Hepatocyte (in vitro differentiated cells): ENCODE results near the gene C6orf141. TPM values are rescaled to one million over a fixed set of nuclear protein-coding genes. Genes with fewer than 3 reads are reported as not detected.

Experiments used
- DNase-seq: peaks from one replicate; pipeline ENCODE4 v3.0.0-alpha.2; 2016; ENCODE audit warnings: low spot score
- H2AFZ ChIP-seq: fragments of 200-600 bp; sonication (generic); 2 replicates; pipeline ENCODE4 v1.6.0; 2016; ENCODE audit warnings: antibody characterized with exemption, mild to moderate bottlenecking
- H3K27ac ChIP-seq: fragments of 200-600 bp; sonication (generic); 2 replicates; pipeline ENCODE4 v1.5.1; 2016; ENCODE audit warnings: mild to moderate bottlenecking
- H3K27me3 ChIP-seq: fragments of 200-600 bp; sonication (generic); 2 replicates; pipeline ENCODE4 v1.6.1; 2016
- H3K36me3 ChIP-seq: fragments of 200-600 bp; sonication (generic); replicated peaks from 2 replicates; pipeline ENCODE4 v1.5.1; 2016; ENCODE audit warnings: low read depth; ENCODE audit not compliant: insufficient read depth
- H3K4me1 ChIP-seq: fragments of 200-600 bp; sonication (generic); 2 replicates; pipeline ENCODE4 v1.5.1; 2016; ENCODE audit warnings: mild to moderate bottlenecking, moderate library complexity; ENCODE audit not compliant: insufficient read depth
- H3K4me2 ChIP-seq: fragments of 200-600 bp; sonication (generic); 2 replicates; pipeline ENCODE4 v1.6.0; 2016
- H3K4me3 ChIP-seq: fragments of 200-600 bp; sonication (generic); 2 replicates; pipeline ENCODE4 v1.5.1; 2016; ENCODE audit warnings: mild to moderate bottlenecking
- H3K79me2 ChIP-seq: fragments of 200-600 bp; sonication (generic); 2 replicates; pipeline ENCODE4 v1.6.0; 2017; ENCODE audit warnings: mild to moderate bottlenecking
- H3K9me2 ChIP-seq: fragments of 200-600 bp; sonication (generic); replicated peaks from 2 replicates; pipeline ENCODE4 v1.6.0; 2017; ENCODE audit warnings: mild to moderate bottlenecking; ENCODE audit not compliant: insufficient read depth
- H3K9me3 ChIP-seq: fragments of 200-600 bp; sonication (generic); 2 replicates; pipeline ENCODE4 v1.5.1; 2016; ENCODE audit warnings: low read depth, mild to moderate bottlenecking
- H4K20me1 ChIP-seq: fragments of 200-600 bp; sonication (generic); 2 replicates; pipeline ENCODE4 v1.6.0; 2016; ENCODE audit warnings: mild to moderate bottlenecking; ENCODE audit not compliant: insufficient read depth, poor library complexity, severe bottlenecking
- CTCF ChIP-seq: fragments of 200-600 bp; sonication (generic); IDR thresholded peaks from 2 replicates; pipeline ENCODE4 v1.5.1; 2016; ENCODE audit warnings: antibody characterized with exemption, mild to moderate bottlenecking; ENCODE audit not compliant: poor library complexity
- EZH2 ChIP-seq: fragments of 200-600 bp; sonication (generic); IDR thresholded peaks from 2 replicates; pipeline ENCODE4 v1.6.1; 2016; ENCODE audit warnings: antibody characterized with exemption, mild to moderate bottlenecking, borderline replicate concordance
- EZH2phosphoT487 ChIP-seq: fragments of 200-600 bp; sonication (generic); IDR thresholded peaks from one replicate; pipeline ENCODE4 v1.6.1; 2018; ENCODE audit warnings: antibody characterized with exemption, mild to moderate bottlenecking, low read depth, moderate library complexity; ENCODE audit not compliant: unreplicated experiment, severe bottlenecking
- WGBS: methylation state at CpG from one replicate; pipeline ENCODE4 v1.1.6; 2016; ENCODE audit warnings: low lambda C conversion rate; ENCODE audit errors: missing lambda C conversion rate; 5-methylcytosine and 5-hydroxymethylcytosine counted together
- polyA plus RNA-seq: library from polyadenylated mRNA; unstranded; fragments of >200 nt; fragmentation: Nextera tagmentation; extraction: Ambion mirVana; gene quantifications from 2 replicates; pipeline ENCODE4 v1.2.1, GENCODE V29; 2016
- total RNA-seq: library from RNA; depleted of rRNA; stranded (reverse); fragments of >200 nt; gene quantifications from 2 replicates; pipeline ENCODE4 v1.2.3, GENCODE V29; 2014

C6orf141 gene
- total and polyA plus RNA-seq, 2 experiments from 2014 or later, result 2.9 to 4.5 TPM

DNA sequence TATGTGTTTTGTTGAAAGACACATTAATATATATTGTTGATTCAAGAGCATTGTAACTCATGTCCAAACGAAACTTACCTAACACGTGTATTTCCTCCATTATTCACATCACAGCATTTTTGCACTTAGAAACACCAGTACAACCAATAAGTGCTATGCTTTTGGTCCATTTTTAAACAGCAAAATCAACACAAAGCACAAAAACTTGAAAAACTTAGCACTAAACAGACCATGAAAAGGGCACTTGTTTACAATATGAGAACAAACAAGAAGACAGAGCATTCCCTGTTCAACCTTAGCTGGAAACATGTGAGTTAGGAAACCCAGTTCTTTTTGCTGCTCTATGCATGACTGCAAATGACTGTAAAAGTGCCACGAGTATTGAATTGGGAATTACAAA is 41.1 kb upstream of the C6orf141 start:
- no peaks in the 10 kb centered on the region for H3K9me2 ChIP-seq
- H3K9me3 ChIP-seq, result no peaks in the 10 kb centered on the region
- 89% methylated on average over 3 of the region's 3 CpGs for WGBS
- TF ChIP-seq EZH2 (no peak), CTCF (no peak), EZH2phosphoT487 (no peak)
- H3K4me1 ChIP-seq, result peaks cover 5% of the 10 kb centered on the region
- H3K27ac ChIP-seq, result no peak overlapping the region
- no peak overlapping the region for H3K4me2 ChIP-seq
- DNase-seq, result no peak
- no peaks in the 10 kb centered on the region for H3K27me3 ChIP-seq
- no peaks in the 10 kb centered on the region for H3K36me3 ChIP-seq
- no peak overlapping the region for H2AFZ ChIP-seq
- no peaks in the 10 kb centered on the region for H4K20me1 ChIP-seq
- H3K79me2 ChIP-seq, result no peaks in the 10 kb centered on the region
- no peak overlapping the region for H3K4me3 ChIP-seq

DNA sequence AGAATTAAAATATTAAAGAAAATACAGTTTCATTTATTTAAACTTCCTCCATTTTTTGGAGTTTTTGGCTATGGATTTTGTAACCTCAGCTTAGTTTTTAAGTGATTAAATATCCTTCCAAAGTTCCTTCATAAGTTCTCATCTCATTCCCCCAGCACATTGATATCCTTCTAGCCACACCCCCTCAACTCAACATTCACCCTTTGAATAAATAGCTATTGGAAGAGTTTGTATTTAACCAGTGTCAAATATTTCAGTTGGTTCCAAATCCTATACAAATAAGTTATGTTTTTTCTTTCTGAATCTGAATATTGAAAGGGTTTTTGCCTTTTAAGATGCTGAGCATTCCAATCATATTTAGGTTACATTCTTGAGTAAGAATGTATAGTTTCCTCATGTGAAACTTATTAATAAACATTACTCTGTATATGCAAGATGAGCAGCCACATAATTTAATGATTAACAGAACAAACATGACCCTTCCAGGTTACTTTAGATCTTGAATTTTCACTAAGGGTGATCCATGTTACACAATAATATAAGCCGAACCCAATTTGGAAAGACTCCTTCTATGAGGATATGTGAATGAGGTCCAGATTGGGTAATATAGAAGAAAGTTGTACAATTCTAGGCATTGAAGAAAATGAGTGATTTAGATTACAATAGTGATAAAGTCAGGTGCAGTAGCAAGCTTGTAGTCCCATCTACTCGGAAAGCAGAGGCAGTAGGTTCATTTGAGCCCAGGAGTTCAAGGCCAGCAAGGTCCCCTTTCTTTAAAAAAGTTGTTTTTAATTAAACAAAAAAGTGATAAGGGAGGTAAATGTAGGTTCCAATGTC is 37.1 kb upstream of the C6orf141 start:
- H3K4me3 ChIP-seq, result no peak overlapping the region
- TF ChIP-seq CTCF, result no peak
- TF ChIP-seq EZH2, result no peak
- TF ChIP-seq EZH2phosphoT487, result no peak
- H3K4me1 ChIP-seq, result no peaks in the 10 kb centered on the region
- no peaks in the 10 kb centered on the region for H3K79me2 ChIP-seq
- no peaks in the 10 kb centered on the region for H3K27me3 ChIP-seq
- no peak overlapping the region for H2AFZ ChIP-seq
- H3K9me3 ChIP-seq, result no peaks in the 10 kb centered on the region
- 86% methylated on average over 2 of the region's 2 CpGs for WGBS
- no peaks in the 10 kb centered on the region for H3K36me3 ChIP-seq
- no peak overlapping the region for H3K4me2 ChIP-seq
- no peaks in the 10 kb centered on the region for H3K9me2 ChIP-seq
- H3K27ac ChIP-seq, result no peak overlapping the region
- no peak for DNase-seq
- H4K20me1 ChIP-seq, result no peaks in the 10 kb centered on the region

DNA sequence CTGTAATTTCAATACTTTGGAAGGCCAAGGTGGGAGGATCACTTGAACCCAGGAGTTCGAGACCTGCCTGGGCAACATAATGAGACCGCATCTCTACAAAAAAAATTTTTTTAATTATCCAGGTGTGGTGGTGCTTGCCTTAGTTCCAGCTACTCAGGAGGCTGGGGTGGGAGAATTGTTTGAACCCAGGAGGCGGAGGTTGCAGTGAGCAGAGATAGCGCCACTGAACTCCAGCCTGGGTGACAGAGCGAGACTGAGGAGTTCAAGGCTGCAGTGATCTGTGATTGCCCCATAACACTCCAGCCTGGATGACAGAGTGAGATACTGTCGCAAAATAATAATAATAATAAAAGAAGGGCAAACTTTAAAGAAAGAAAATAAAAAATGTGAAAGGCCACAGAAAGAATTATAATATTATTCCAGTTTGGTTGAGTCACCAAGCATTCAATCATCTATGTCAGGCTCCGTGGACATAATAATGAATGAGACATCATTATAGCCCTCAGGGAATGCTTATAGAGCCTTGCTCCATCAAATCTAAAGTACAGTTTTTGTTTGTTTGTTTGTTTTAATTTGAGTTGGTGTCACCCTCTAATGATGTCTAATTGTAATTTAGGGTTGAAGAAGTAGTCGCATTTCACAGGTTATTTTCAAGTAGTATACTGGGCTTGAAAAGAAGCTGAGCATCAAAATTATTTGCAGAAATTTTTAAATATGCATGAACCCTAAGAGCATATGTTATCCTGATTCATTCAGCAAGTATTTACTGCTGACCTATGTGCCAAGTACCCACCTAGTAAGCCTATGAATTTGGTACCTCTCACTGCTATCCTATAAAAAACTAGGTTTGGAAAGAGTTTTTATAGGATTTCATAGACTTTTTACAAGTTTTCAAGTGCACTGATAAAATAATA is 35.6 kb upstream of the C6orf141 start:
- no peak for DNase-seq
- H3K4me2 ChIP-seq, result no peak overlapping the region
- H3K79me2 ChIP-seq, result no peaks in the 10 kb centered on the region
- no peak overlapping the region for H2AFZ ChIP-seq
- H3K36me3 ChIP-seq, result no peaks in the 10 kb centered on the region
- H3K27me3 ChIP-seq, result no peaks in the 10 kb centered on the region
- H3K9me2 ChIP-seq, result no peaks in the 10 kb centered on the region
- H3K27ac ChIP-seq, result no peak overlapping the region
- no peak for TF ChIP-seq EZH2
- TF ChIP-seq CTCF, result no peak
- TF ChIP-seq EZH2phosphoT487, result no peak
- H3K4me1 ChIP-seq, result no peaks in the 10 kb centered on the region
- no peaks in the 10 kb centered on the region for H4K20me1 ChIP-seq
- 76% methylated on average over 8 of the region's 8 CpGs for WGBS
- H3K9me3 ChIP-seq, result no peaks in the 10 kb centered on the region
- H3K4me3 ChIP-seq, result no peak overlapping the region
